HEK293T (cell line): ENCODE measurements around the gene MRTO4.
"Not testable (repeated sequence)": the region's sequence is repeated elsewhere in the genome, so short reads cannot be mapped to it uniquely, and the experiment has no call there.

Experiments used
- CTCF ChIA-PET: fragments of 350-600 bp; formaldehyde crosslinking; extraction: SDS; loops from one replicate; lab custom pipeline; 2021; ENCODE audit warnings: antibody characterized with exemption, inconsistent platforms; lab: Yijun Ruan, JAX
- POLR2A ChIA-PET: fragments of 350-600 bp; formaldehyde crosslinking; extraction: SDS; loops from one replicate; lab custom pipeline; 2020; ENCODE audit warnings: antibody characterized with exemption, inconsistent platforms; lab: Yijun Ruan, JAX
- DNase-seq: peaks from one replicate; pipeline ENCODE4 v3.0.0; 2012; ENCODE audit warnings: mixed read lengths; ENCODE audit errors: extremely low spot score
- ARNT ChIP-seq: fragments of 450-650 bp; IDR thresholded peaks from 2 replicates; pipeline ENCODE4 v1.6.1; 2017; ENCODE audit warnings: mild to moderate bottlenecking
- BHLHE40 ChIP-seq: fragments of 450-650 bp; IDR thresholded peaks from 2 replicates; pipeline ENCODE4 v1.6.1; 2016; ENCODE audit warnings: mild to moderate bottlenecking, moderate library complexity, borderline replicate concordance
- CTBP1 ChIP-seq: fragments of 450-650 bp; IDR thresholded peaks from 2 replicates; pipeline ENCODE4 v1.6.1; 2016; ENCODE audit warnings: borderline replicate concordance
- ELF4 ChIP-seq: fragments of 450-650 bp; IDR thresholded peaks from 2 replicates; pipeline ENCODE4 v1.6.1; 2017; ENCODE audit warnings: antibody characterized with exemption
- FOXA1 ChIP-seq: fragments of 450-650 bp; IDR thresholded peaks from 2 replicates; pipeline ENCODE4 v1.6.1; 2016; ENCODE audit warnings: mild to moderate bottlenecking
- FOXK2 ChIP-seq: fragments of 450-650 bp; IDR thresholded peaks from 2 replicates; pipeline ENCODE4 v1.6.1; 2016; ENCODE audit warnings: mild to moderate bottlenecking
- FOXM1 ChIP-seq: fragments of 450-650 bp; IDR thresholded peaks from 2 replicates; pipeline ENCODE4 v1.6.1; 2017; ENCODE audit warnings: mild to moderate bottlenecking, borderline replicate concordance
- HDGF ChIP-seq: fragments of 450-650 bp; IDR thresholded peaks from 2 replicates; pipeline ENCODE4 v1.6.1; 2017; ENCODE audit warnings: antibody characterized with exemption, borderline replicate concordance
- L3MBTL2 ChIP-seq: fragments of 450-650 bp; conservative IDR thresholded peaks from 2 replicates; pipeline ENCODE4 v1.6.1; 2016; ENCODE audit warnings: mild to moderate bottlenecking
- LEF1 ChIP-seq: fragments of 450-650 bp; IDR thresholded peaks from 2 replicates; pipeline ENCODE4 v1.6.1; 2017; ENCODE audit warnings: mild to moderate bottlenecking, borderline replicate concordance
- NFRKB ChIP-seq: fragments of 450-650 bp; IDR thresholded peaks from 2 replicates; pipeline ENCODE4 v1.6.1; 2016; ENCODE audit warnings: mild to moderate bottlenecking, moderate library complexity
- PKNOX1 ChIP-seq: fragments of 450-650 bp; IDR thresholded peaks from 2 replicates; pipeline ENCODE4 v1.6.1; 2016
- SP1 ChIP-seq: fragments of 450-650 bp; IDR thresholded peaks from 2 replicates; pipeline ENCODE4 v1.6.1; 2017
- SUZ12 ChIP-seq: fragments of 450-650 bp; IDR thresholded peaks from 2 replicates; pipeline ENCODE4 v1.6.1; 2016; ENCODE audit warnings: mild to moderate bottlenecking
- TARDBP ChIP-seq: fragments of 450-650 bp; IDR thresholded peaks from 2 replicates; pipeline ENCODE4 v1.6.1; 2016
- ZNF384 ChIP-seq: fragments of 450-650 bp; IDR thresholded peaks from 2 replicates; pipeline ENCODE4 v1.6.1; 2016

The MRTO4 gene

DNA sequence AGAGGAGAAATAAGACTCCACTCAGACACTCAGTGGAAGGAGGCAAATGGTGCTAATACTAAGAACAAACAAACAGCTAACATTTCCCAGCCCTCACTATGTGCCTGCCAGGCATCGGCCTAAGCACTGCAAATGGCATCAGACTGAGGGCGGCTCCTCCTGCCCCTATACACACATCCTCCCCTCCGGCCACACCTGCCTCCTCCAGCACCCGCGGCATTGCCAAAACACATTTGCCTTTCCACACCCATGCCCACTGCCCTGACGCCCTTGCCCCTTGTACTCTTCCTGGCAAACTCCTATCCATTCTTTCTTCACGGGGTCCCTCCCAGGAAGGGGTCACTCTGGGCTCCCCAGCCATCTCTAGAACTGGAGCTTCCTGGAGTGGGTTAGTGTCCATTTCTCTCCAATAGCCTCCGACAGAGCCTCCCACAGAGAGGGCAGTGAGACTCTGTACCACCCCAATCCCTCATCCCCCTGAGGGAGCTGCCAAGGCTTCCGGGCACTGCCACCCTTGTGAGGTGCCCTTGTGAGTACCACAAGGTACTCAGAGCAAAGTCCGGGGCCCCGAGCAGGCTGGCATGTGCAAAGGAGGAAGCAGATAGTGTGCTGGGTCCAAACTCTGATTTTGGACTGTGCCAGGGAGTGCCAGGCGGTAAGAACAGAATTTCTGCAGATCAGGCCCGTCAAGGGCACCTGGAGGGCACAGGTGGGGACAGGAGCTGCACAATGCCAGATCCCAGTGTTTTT, 36.0 kb downstream of the MRTO4 start:
- POLR2A ChIA-PET, result no interaction called here
- DNase-seq, result no peak
- CTCF ChIA-PET, result no interaction called here
- TF ChIP-seq SP1 (no peak), ELF4 (no peak), TARDBP (no peak), LEF1 (no peak), L3MBTL2 (no peak), FOXK2 (no peak), NFRKB (no peak), HDGF (no peak), FOXA1 (no peak), FOXM1 (no peak), SUZ12 (no peak), ARNT (no peak), PKNOX1 (no peak), CTBP1 (no peak), BHLHE40 (no peak), ZNF384 (no peak)

DNA sequence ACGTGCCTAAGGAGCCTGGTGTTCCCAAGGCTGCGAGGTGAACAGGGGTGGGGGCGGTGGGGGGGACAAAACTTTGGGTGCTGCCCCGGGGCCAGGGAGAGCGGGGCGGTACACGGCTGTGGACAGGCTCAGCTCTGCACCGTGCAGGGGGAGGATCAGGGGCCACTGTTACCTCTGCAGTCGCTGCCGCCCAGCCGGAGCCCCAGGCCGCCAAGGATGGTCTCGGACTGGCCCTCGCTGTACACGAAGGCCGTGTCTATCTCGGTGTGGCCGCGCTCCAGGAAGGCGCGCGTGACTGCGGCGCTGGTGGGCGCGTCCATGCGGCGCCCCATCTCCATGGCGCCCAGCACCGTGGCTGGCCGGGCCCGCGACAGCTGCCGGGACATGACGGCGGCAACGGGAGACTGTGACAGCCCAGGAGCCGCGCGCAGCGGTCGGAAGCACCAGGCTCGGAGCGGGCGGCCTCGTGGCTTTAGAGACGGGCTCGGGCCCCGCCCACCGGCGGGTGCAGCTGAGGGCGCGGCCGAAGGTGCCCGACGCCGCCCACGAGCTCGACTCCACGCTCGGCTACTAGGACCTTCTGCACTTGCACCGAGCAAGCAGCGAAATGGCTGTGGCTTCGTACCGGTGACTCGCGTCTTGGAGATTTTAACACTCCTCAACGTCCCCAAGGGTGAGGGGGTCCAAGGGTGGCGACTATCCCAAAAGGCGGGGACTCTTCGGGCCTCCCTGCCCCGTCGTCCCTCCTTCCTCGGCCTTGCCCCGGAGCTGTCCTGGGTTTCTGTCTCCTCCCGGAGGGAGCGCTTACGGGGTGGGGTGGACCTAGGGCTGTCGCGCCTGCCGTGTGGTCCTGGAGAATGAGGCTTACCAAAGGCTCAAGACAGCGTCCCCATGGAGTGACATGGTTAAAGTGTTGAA, 37.0 kb downstream of the MRTO4 start, which contains the start of gene AKR7A3:
Gene AKR7A3, minus strand, starts transcription at position 447 of the 918 bp plus-strand sequence. Its CDS starts 61 bp downstream, at position 386.
- DNase-seq, CTCF ChIA-PET, POLR2A ChIA-PET: not testable (repeated sequence)

DNA sequence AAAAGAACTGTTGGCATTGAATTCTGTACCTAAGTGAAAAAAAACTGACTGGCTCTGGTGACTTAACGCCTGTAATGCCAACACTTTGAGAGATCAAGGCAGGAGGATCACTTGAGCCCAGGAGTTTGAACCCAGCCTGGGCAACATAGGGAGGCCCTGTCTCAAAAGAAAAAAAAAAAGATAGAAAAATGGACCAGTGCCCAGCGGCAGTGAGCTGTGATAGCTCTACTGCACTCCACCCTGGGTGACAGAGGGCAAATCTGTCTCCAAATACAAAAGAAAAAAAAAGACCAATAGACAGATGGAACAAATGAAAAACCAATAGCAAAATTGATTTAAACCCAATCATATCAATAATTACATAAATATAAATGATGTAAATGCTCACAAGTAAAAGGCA, 37.6 kb downstream of the MRTO4 start:
- no peak for DNase-seq
- TF ChIP-seq TARDBP (no peak), ELF4 (no peak), LEF1 (no peak), ARNT (no peak), NFRKB (no peak), CTBP1 (no peak), PKNOX1 (no peak), FOXK2 (no peak), SUZ12 (no peak), FOXA1 (no peak), HDGF (no peak), FOXM1 (no peak), ZNF384 (no peak), SP1 (no peak), BHLHE40 (no peak), L3MBTL2 (no peak)
- CTCF ChIA-PET, result no interaction called here
- POLR2A ChIA-PET, result no interaction called here

GRCh38 chr1:19294638-19295037, 43.0 kb downstream of the MRTO4 start:
- TF ChIP-seq FOXM1 (no peak), PKNOX1 (no peak), ELF4 (no peak), NFRKB (no peak), SP1 (no peak), BHLHE40 (no peak), HDGF (no peak), TARDBP (no peak), ARNT (no peak), LEF1 (no peak), FOXA1 (no peak), FOXK2 (no peak), L3MBTL2 (no peak), SUZ12 (no peak), ZNF384 (no peak)
- no peak for DNase-seq
- ChIA-PET CTCF (no interaction called here), POLR2A (no interaction called here)

DNA sequence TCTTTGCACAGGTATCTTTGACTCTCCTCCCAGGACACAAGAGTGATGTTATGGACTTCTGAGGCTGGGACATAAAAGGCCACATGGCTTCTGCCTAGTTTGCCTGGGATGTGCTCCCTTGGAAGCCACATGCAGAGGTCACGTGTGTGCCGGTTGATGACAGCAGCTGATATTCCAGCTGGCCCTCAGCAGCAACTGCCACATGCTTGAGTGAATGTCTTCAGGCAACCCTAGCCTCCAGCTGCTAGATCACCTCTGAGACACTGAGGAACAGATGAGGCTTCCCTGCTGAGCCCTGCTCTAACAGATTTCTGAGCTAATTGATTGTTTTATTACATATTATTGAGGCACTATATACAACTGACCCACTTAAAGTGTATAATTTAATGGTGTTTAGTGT, 48.6 kb downstream of the MRTO4 start:
- TF ChIP-seq TARDBP (no peak), L3MBTL2 (no peak), CTBP1 (no peak), FOXA1 (no peak), ARNT (no peak)
- ChIA-PET POLR2A (interaction anchor here (3.4 kb wide), 1 partner anchor 12 kb away, joined by 12 read pairs; the partner anchor contains the start of genes AKR7A2 and SLC66A1), CTCF (no interaction called here)
- no peak for DNase-seq

GRCh38 chr1:19304081-19304480, 52.5 kb downstream of the MRTO4 start:
- CTCF ChIA-PET, POLR2A ChIA-PET, DNase-seq: not testable (repeated sequence)
